GM12878 (cell line): ENCODE results near the gene ADISSP. TPM values are rescaled to one million over a fixed set of nuclear protein-coding genes. Genes with fewer than 3 reads are reported as not detected.

Source experiments
- CREB1 ChIP-seq: IDR thresholded peaks from 2 replicates; pipeline ENCODE4 v1.6.1; 2012; ENCODE audit warnings: low read depth, mild to moderate bottlenecking, inconsistent platforms
- CTCF ChIP-seq, 3 experiments: IDR thresholded peaks in 2 of 3; conservative IDR thresholded peaks in 1 of 3; 2 replicates each; pipeline ENCODE4 v1.5.1; 2011; ENCODE audit warnings: low read depth in 3 of 3, low read length in 3 of 3, mild to moderate bottlenecking in 3 of 3, control low read depth in 2 of 3, moderate library complexity in 2 of 3, inconsistent platforms in 1 of 3, mixed read lengths in 1 of 3; ENCODE audit not compliant: control insufficient read depth in 2 of 3, insufficient read depth in 1 of 3; ENCODE audit errors: extremely low read depth in 1 of 3
- E2F4 ChIP-seq: IDR thresholded peaks from 2 replicates; pipeline ENCODE4 v1.6.1; 2012; ENCODE audit warnings: low read depth, low read length, improper control_type of control experiment
- IRF3 ChIP-seq: fragments of 450-650 bp; IDR thresholded peaks from 2 replicates; pipeline ENCODE4 v1.6.1; 2014; ENCODE audit warnings: mild to moderate bottlenecking
- MYB ChIP-seq: fragments of 150-350 bp; IDR thresholded peaks from 2 replicates; pipeline ENCODE4 v1.6.1; 2014; ENCODE audit warnings: mild to moderate bottlenecking, low read depth, low read length, borderline replicate concordance
- NFYB ChIP-seq: IDR thresholded peaks from 2 replicates; pipeline ENCODE4 v1.6.1; 2011; ENCODE audit warnings: low read depth, mild to moderate bottlenecking, low read length, improper control_type of control experiment, moderate library complexity; ENCODE audit not compliant: insufficient read depth
- NKRF ChIP-seq: fragments of 450-650 bp; conservative IDR thresholded peaks from 2 replicates; pipeline ENCODE4 v1.6.1; 2017; ENCODE audit warnings: mild to moderate bottlenecking, moderate library complexity
- RUNX3 ChIP-seq: IDR thresholded peaks from 2 replicates; pipeline ENCODE4 v1.6.1; 2012; ENCODE audit warnings: low read length, inconsistent platforms
- SMC3 ChIP-seq: IDR thresholded peaks from 2 replicates; pipeline ENCODE4 v1.6.1; 2011; ENCODE audit warnings: low read length, improper control_type of control experiment, borderline replicate concordance
- STAT1 ChIP-seq: fragments of 450-650 bp; conservative IDR thresholded peaks from 2 replicates; pipeline ENCODE4 v1.6.1; 2014; ENCODE audit warnings: antibody characterized with exemption, mild to moderate bottlenecking
- TAF1 ChIP-seq: IDR thresholded peaks from 2 replicates; pipeline ENCODE4 v1.6.1; 2011; ENCODE audit warnings: mild to moderate bottlenecking, low read depth, low read length, borderline replicate concordance
- USF2 ChIP-seq: IDR thresholded peaks from 2 replicates; pipeline ENCODE4 v1.6.1; 2011; ENCODE audit warnings: low read depth, low read length, improper control_type of control experiment, borderline replicate concordance
- ZNF687 ChIP-seq: fragments of 450-650 bp; IDR thresholded peaks from 2 replicates; pipeline ENCODE4 v1.6.1; 2017; ENCODE audit warnings: mild to moderate bottlenecking, moderate library complexity
- polyA plus RNA-seq, 11 experiments: library from polyadenylated mRNA; depleted of rRNA in 4 of 11; unstranded in 6 of 11; stranded (reverse) in 5 of 11; fragments of >200 nt; fragmentation: Nextera tagmentation in 4 of 11; fragmentation: Illumina TruSeq in 1 of 11; extraction: Ambion mirVana in 4 of 11; extraction: Trizol in 1 of 11; gene quantifications; 1 replicate in 1 of 11; 2 replicates in 10 of 11; pipeline versions ENCODE4 v1.2.1 to v1.2.3, GENCODE V29; 2011 to 2016; ENCODE audit warnings: inconsistent platforms in 2 of 11, missing spikeins in 2 of 11, low read depth in 1 of 11
- total RNA-seq, 4 experiments: library from RNA; depleted of rRNA in 3 of 4; stranded (reverse); fragments of >200 nt in 3 of 4; fragmentation: Illumina TruSeq in 1 of 4; extraction: Trizol in 1 of 4; gene quantifications; 2 replicates each; pipeline versions ENCODE4 v1.2.1 to v1.2.3, GENCODE V29; 2013 to 2021

Gene ADISSP
- total and polyA plus RNA-seq, 10 of the 15 experiments (the other 5 are each of a cell fraction or from before 2014, with no cell fraction given): 0.80 to 96.3 (median 38.6) TPM

- TF ChIP-seq SMC3 (no peak), CTCF (IDR thresholded peaks at IDR 0.05 in 2 of 3, conservative IDR thresholded peaks at IDR 0.05 in 1 of 3; ENCODE audit: control insufficient read depth in 2 of 3, extremely low read depth in 1 of 3, insufficient read depth in 1 of 3, low read depth in 3 of 3, low read length in 3 of 3) (peak in 2 of 3 experiments; percentile 14 to 23; a peak in 2 of 6 replicates), NFYB (peak; percentile 83), USF2 (peak; percentile 86), NKRF (peak; percentile 27), STAT1 (peak; percentile 36; the same call in 1 of the 2 replicates), IRF3 (0 out of 2 replicates have a peak, but pooled peaks have one; percentile 21), RUNX3 (0 out of 2 replicates have a peak, but pooled peaks have one; percentile 15), CREB1 (peak; percentile 48; the same call in 1 of the 2 replicates), MYB (no peak), TAF1 (peak; percentile 58), E2F4 (no peak), ZNF687 (0 out of 2 replicates have a peak, but pooled peaks have one; percentile 28)
Measured at GRCh38 chr20:3767427-3768341, at the start of gene ADISSP (continued).
